Measurements from ENCODE around the gene MCHR1.

- TF ChIP-seq GATA3 (IDR thresholded peaks at IDR 0.05; ENCODE audit: low read depth, low read length) (no peak), GATA2 (IDR thresholded peaks at IDR 0.05; ENCODE audit: low read depth, low read length) (no peak)
These were observed 7.9 kb upstream of the MCHR1 start for GRCh38 chr22:40671369-40671768.

Data from SH-SY5Y (cell line).